Ovary (tissue), 3 donors: ENCODE measurements around the gene DENND1A.

Experiments
- CTCF ChIP-seq, 3 donors: fragments of 450-650 bp in 2 of 3; fragments of 200-600 bp in 1 of 3; IDR thresholded peaks; one replicate each; pipeline versions ENCODE4 v1.5.1 to v1.8.0; 2016 to 2022; ENCODE audit warnings: antibody characterized with exemption in 3 of 3, mild to moderate bottlenecking in 1 of 3
- EP300 ChIP-seq: sonication (generic); formaldehyde crosslinking; IDR thresholded peaks from one replicate; pipeline ENCODE4 v1.6.1; 2017; ENCODE audit warnings: antibody characterized with exemption
- donor health status: DM: no; HTN: no; CAD: no.

GRCh38 chr9:123881604-123882003, 48.3 kb downstream of the DENND1A start:
- no peak for TF ChIP-seq EP300
- TF ChIP-seq CTCF (IDR thresholded peaks at IDR 0.05): no peak
